Bone marrow (tissue), 2 donors: ENCODE data around the gene CFD.
"Not testable (repeated sequence)": the region's sequence is repeated elsewhere in the genome, so short reads cannot be mapped to it uniquely, and the experiment has no call there.

Experiments
- DNase-seq, 2 donors: peaks; one replicate each; lab custom pipeline; 2025; lab: John Stamatoyannopoulos, UW

CFD gene

DNA sequence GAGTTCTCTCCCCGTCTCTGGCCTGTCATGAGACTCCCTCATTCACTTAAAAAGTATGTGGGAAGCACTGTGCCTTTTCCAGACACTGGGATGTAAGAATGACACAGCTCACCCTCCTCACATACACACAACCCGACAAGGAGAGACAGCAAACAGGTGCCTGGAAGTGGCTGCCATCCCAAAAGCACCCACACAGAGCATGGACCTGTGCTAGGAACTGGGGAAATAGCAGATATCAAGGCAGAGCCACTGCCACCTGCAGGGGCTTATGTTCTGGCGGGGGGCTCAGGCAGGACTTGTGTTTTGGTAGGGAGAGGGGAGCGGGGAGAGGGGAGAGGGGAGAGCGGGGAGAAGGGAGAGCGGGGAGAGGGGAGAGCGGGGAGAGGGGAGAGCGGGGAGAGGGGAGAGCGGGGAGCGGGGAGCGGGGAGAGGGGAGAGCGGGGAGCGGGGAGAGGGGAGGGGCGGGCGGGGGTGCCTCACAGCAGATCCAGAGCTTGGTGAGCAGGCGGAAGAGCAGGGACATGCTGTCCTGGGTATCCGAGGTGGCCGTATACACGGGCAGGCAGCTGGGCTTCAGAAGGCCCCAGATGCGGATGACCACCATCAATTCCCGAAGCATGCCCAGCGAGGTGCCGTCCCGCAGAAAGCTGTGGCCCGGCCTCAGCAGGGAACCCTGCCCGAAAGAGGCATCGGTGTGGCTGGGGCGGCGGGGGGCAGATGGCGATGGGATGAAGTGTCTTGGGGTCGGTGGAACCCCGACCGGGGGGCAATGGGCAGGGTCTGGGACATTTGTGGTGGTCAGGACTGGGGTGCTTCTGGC lies 12.2 kb downstream of the CFD start:
- DNase-seq, result no peak

DNA sequence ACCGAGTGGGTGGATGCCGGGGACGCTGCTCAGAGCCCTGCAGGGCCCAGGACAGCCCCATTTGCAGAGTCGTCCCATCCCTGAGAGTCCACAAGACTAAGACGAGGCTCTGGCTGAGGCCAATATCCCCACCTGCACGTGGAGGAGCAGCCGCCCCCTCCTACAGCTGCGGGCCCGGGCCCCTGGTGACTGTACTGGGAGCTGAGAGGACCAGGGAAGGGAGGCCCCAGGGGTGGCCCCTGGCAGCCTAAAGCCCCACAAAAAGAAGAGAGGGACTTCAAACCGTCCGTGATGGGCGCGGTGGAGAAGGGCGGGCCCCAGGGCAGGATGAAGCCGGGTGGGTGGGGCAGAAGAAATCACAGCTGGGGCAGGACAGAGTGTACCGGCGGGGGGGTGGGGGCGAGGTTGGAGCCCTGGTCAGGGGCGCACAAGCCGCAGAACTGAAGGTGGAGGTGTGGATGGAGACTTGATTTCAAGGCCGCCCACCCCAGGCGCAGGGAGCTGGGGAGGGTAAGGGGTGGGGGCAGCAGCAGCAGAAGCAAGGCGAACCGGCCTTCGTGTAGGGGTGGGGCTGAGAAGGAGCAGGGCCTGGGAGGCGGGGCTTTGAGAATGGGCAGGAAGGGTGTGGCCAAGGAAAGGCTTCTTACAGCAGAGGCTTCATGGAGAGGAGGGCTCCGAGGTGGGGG lies 12.9 kb downstream of the CFD start:
- DNase-seq, result peak; percentile 21 to 26

- DNase-seq, result peak in 1 of 2 donors; percentile 28
These were observed 13.6 kb downstream of the CFD start for GRCh38 chr19:873084-873483.

- DNase-seq, result no peak
These were observed 14.1 kb downstream of the CFD start for GRCh38 chr19:873561-874041.

GRCh38 chr19:875265-875879 lies 15.9 kb downstream of the CFD start:
- no peak for DNase-seq

GRCh38 chr19:876089-876488 lies 16.6 kb downstream of the CFD start:
- DNase-seq, result no peak

DNA sequence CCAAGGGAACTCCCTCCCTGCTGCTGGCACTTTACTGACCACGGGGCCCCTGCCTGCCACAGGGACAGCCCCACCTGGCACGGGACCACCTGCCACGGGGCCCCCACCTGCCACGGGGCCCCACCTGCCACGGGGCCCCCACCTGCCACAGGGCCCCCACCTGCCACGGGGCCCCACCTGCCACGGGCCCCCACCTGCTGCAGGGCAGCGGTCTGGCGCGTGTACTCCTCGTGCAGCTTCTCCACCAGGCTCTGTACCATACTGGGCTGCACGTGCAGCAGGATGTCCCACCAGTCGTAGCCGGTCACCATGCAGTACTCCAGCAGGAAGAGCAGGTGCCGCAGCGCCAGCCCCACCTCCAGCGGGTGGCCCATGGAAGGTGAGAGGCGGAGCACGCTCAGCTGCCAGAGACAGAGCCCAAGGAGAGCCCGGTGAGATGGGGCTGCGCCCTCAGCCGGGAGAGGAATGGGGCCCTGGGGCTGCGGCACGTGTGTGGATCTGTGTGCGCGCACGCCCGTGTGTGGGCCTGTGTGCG lies 17.4 kb downstream of the CFD start:
- no peak for DNase-seq

DNA sequence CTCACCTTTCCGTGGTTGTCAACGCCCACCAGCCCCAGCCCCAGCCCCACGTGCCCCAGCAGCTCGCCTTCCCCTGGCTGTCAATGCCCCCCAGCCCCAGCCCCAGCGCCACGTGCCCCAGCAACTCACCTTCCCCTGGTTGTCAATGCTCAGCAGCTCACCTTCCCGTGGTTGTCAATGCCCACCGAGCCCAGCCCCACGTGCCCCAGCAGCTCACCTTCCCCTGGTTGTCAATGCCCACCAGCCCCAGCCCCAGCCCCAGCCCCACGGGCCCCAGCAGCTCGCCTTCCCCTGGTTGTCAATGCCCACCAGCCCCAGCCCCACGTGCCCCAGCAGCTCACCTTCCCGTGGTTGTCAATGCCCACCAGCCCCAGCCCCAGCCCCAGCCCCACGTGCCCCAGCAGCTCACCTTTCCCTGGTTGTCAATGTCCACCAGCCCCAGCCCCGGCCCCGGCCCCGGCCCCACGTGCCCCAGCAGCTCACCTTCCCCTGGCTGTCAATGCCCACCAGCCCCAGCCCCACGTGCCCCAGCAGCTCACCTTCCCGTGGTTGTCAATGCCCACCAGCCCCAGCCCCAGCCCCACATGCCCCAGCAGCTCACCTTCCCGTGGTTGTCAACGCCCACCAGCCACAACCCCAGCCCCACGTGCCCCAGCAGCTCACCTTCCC lies 18.7 kb downstream of the CFD start:
- not testable (repeated sequence) for DNase-seq

DNA sequence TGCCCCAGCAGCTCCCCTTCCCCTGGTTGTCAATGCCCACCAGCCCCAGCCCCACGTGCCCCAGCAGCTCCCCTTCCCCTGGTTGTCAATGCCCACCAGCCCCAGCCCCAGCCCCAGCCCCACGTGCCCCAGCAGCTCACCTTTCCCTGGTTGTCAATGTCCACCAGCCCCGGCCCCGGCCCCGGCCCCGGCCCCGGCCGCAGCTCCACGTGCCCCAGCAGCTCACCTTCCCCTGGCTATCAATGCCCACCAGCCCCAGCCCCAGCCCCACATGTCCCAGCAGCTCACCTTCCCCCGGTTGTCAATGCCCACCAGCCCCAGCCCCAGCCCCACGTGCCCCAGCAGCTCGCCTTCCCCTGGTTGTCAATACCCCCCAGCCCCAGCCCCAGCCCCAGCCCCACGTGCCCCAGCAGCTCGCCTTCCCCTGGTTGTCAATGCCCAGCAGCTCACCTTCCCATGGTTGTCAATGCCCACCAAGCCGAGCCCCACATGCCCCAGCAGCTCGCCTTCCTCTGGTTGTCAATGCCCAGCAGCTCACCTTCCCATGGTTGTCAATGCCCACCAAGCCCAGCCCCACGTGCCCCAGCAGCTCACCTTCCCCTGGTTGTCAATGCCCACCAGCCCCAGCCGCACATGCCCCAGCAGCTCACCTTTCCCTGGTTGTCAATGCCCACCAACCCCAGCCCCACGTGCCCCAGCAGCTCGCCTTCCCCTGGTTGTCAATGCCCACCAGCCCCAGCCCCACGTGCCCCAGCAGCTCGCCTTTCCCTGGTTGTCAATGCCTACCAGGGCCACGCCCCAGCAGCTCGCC lies 19.5 kb downstream of the CFD start:
- not testable (repeated sequence) for DNase-seq

DNA sequence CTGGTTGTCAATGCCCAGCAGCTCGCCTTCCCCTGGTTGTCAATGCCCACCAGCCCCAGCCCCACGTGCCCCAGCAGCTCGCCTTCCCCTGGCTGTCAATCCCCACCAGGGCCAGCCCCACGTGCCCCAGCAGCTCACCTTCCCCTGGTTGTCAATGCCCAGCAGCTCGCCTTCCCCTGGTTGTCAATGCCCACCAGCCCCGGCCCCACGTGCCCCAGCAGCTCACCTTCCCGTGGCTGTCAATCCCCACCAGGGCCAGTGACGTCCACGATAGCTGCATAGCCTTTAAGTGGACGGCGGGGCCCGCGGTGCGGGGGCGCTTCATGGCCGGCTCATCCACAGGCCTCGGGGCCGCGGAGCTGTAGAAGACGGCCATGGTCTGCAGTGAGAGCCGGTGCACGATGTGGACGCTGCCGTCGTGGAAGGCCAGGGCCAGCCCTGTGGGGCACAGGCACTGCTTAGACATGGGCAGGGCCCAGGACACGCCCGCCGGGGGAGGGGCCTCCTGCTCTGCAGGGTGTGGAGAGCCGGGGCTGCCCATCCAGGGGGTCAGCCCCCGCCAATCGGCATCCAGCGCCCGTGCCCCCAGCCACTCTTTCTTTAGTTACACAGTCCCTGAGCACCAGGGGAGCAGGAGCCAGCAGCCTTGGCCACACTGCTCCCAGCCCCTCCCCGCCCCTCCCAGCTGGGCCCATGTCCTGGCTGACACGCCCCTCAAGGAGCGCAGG lies 20.4 kb downstream of the CFD start:
- no peak for DNase-seq

DNA sequence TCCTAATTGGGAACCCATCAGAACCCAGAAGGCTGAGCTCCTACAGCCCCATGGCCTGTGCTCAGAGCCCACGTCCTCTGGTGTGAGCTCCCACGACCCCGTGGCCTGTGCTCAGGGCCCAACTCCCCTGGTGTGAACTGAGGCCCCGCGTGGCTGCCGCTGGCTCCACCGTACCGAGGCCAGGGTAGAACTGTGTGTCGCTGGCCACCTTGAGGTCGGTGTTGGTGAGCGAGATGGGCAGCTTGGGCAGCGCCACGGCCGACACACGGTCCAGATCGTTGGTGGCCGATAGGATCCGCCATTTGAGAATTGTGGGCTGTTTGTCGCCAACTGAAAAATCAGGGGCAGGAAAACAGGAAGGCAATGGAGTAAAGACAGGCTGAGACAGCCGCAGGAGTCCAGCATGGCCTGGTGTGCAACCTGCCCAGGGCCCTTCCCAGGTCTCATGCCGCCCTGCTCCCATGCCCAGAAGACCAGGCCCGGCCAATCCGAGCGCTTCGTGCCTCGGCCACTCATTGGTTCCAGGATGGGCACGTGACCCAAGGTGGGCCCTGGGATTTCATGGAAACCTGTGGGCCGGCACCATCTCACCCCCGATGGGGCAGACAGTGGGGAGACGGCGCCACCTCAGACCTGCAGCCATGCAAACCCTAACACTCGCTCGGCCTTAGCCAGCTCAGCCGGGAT lies 22.1 kb downstream of the CFD start:
- no peak for DNase-seq

DNA sequence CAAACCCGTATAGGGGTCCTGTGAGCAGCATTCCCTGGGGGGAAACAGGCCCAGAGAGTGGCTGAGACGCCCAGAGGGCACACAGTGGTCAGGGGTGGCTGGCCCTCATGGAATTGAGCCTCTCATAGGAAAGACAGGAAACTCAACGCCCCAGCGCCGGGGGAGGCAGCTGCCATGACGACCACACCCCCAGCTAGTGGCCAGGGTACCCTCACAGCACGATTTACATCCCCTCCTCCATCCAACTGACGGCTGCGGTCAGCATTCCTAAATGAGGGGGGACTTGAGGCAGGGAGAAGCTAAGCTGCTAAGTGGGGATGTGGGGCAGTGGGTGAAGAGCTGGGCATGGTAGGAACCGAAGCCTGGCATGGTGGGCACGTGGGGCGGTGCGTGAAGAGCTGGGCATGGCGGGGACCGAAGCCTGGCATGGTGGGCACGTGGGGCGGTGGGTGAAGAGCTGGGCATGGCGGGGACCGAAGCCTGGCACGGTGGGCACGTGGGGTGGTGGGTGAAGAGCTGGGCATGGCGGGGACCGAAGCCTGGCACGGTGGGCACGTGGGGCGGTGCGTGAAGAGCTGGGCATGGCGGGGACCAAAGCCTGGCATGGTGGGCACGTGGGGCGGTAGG lies 23.5 kb downstream of the CFD start:
- DNase-seq, result no peak

- DNase-seq, result no peak
These were observed 24.3 kb downstream of the CFD start for GRCh38 chr19:883661-884211.

DNA sequence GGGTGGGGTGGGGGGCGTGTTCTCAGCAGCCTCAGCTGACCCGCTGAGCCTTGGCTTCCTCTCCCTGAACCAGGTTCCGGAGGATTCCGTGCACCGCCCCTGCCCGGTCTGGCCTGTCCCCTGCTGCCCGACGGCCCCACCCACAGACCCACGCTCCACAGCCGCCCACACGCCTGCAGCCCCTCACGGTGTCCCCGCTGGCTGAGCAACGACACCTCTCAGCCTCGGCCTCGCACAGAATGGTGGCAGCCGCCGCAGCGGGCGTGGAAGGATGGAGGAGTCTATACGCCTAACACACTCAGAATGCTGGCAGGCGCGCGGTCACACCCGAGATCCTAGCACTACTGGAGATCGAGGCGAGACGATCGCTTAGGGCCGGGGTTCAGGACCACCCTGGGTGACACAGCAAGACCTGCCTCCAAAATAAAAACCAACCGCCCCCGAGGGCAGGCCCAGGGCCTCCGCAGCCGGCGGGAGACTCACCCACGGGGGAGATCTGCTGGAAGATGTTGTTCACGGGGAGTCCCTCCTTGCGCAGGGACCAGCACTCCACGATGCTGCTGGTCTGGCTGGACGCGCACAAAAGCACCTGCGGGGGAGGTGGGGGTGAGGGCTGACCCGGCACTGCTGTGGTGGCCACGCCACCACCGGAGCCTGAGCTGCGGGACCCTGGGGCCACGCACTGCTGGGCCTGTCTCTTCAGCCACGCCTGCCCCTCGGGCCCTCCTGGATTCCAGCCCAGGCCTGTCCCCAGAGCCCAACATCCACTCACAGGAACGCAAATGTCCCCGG lies 25.2 kb downstream of the CFD start:
- DNase-seq, result no peak

DNA sequence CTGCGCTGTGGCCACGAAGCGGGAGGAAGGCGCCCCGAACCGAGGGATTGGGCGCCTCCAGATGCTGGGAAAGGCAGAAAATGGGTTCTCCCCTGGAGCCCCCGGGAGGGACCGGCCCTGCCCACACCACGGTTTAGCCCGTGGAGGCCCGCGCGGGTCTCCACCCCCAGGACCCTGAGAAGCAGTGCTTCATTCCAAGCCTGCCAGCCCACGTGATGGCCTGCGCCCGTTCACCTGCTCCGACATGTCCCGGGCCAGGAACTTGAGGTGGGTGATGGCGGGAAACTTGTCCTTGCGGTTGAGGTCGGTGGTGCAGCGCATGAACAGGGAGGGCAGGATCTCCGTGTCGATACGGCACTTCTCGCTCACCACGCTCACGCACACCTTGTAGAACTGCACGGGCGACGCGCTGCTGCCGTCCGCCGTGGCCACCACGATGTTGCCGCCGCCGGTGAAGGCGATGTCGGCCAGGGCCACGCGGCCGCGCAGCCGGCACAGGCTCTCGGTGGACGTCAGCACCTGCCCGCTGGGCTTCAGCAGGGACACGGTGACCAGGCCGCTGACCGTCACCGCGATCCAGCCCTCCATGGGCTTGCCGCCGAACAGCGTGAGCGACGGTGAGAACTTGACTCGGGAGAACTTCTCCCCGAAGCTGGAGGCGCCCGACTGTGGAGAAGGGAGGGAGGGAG lies 26.2 kb downstream of the CFD start:
- no peak for DNase-seq

DNA sequence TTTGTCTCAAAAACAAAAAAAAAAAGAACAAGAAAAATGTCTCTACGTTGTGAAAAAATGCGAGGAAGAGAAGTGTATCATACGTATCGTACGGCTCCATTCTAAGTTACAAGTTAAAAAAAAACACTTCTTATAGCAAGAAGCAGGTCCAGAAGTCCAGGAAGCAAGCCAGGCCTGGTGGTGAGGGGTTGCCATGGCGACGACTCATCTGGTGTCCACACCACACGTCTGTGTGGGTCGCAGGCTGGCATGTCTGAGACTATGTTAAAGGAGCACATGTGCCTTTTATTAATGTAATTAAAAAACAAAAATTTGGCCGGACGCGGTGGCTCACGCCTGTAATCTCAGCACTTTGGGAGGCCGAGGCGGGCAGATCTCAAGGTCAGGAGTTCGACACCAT lies 27.6 kb downstream of the CFD start:
- no peak for DNase-seq

GRCh38 chr19:887599-887998 lies 28.1 kb downstream of the CFD start:
- DNase-seq, result no peak
